Measurements from ENCODE around the gene R3HDML. TPM values are rescaled to one million over a fixed set of nuclear protein-coding genes. Genes with fewer than 3 reads are reported as not detected.

The R3HDML gene
- total RNA-seq, 1 donor from 2014 or later = not detected

GRCh38 chr20:44306927-44307326 is 29.9 kb upstream of the R3HDML start:
- Mint-ChIP-seq H3K9me3 (ENCODE audit: low read depth) (no peaks in the 10 kb centered on the region), H3K4me1 (ENCODE audit: low read depth) (peaks cover 18% of the 10 kb centered on the region), H3K27ac (no peak overlapping the region), H3K4me3 (ENCODE audit: low read depth) (no peak overlapping the region), H3K36me3 (ENCODE audit: insufficient read depth) (no peaks in the 10 kb centered on the region), H3K27me3 (peaks cover 3% of the 10 kb centered on the region)
- no peak for TF ChIP-seq CTCF (IDR thresholded peaks at IDR 0.05; ENCODE audit: unreplicated experiment)
- no peak for DNase-seq (ENCODE audit: low spot score, unreplicated experiment)

- Mint-ChIP-seq H3K27me3 (peaks cover 3% of the 10 kb centered on the region), H3K4me1 (ENCODE audit: low read depth) (peaks cover 8% of the 10 kb centered on the region), H3K9me3 (ENCODE audit: low read depth) (no peaks in the 10 kb centered on the region), H3K27ac (peak overlapping the region; percentile 19), H3K4me3 (ENCODE audit: low read depth) (peak overlapping the region; percentile 84), H3K36me3 (ENCODE audit: insufficient read depth) (no peaks in the 10 kb centered on the region)
- TF ChIP-seq CTCF (IDR thresholded peaks at IDR 0.05; ENCODE audit: unreplicated experiment) = no peak
- DNase-seq (ENCODE audit: low spot score, unreplicated experiment) = no peak
Observed at GRCh38 chr20:44309763-44310663, 26.8 kb upstream of the R3HDML start.

- H3K36me3 Mint-ChIP-seq (ENCODE audit: insufficient read depth) = no peaks in the 10 kb centered on the region
- H3K4me3 Mint-ChIP-seq (ENCODE audit: low read depth) = peak within 1 kb of the TSS; percentile 84
- peak within 1 kb of the TSS; percentile 92 for H3K27ac Mint-ChIP-seq
- peak; percentile 98 for DNase-seq (ENCODE audit: low spot score, unreplicated experiment)
- H3K4me1 Mint-ChIP-seq (ENCODE audit: low read depth) = peaks cover 8% of the 10 kb centered on the region
- TF ChIP-seq CTCF (IDR thresholded peaks at IDR 0.05; ENCODE audit: unreplicated experiment) = peak; percentile 96
- H3K27me3 Mint-ChIP-seq = peaks cover 3% of the 10 kb centered on the region
- H3K9me3 Mint-ChIP-seq (ENCODE audit: low read depth) = no peaks in the 10 kb centered on the region
Observed at GRCh38 chr20:44310664-44311639, 25.9 kb upstream of the R3HDML start, which contains the start of gene FITM2. TSS of gene FITM2 (minus strand) at chr20:44311202. CDS start at chr20:44311148, 54 bp downstream.

GRCh38 chr20:44314870-44315269 is 22.0 kb upstream of the R3HDML start:
- no peak for DNase-seq (ENCODE audit: low spot score, unreplicated experiment)
- Mint-ChIP-seq H3K27ac (no peak overlapping the region), H3K4me3 (ENCODE audit: low read depth) (no peak overlapping the region), H3K36me3 (ENCODE audit: insufficient read depth) (no peaks in the 10 kb centered on the region), H3K9me3 (ENCODE audit: low read depth) (no peaks in the 10 kb centered on the region), H3K4me1 (ENCODE audit: low read depth) (peaks cover 7% of the 10 kb centered on the region), H3K27me3 (peaks cover 3% of the 10 kb centered on the region)
- no peak for TF ChIP-seq CTCF (IDR thresholded peaks at IDR 0.05; ENCODE audit: unreplicated experiment)
